Measurements from ENCODE around the gene FAT1. TPM values are rescaled to one million over a fixed set of nuclear protein-coding genes. Genes with fewer than 3 reads are reported as not detected.

FAT1 gene
- total RNA-seq, 1 experiment from 2014 or later: 92.4 TPM

GRCh38 chr4:186623546-186623945, 100.1 kb downstream of the FAT1 start:
- no peak overlapping the region for H3K9ac ChIP-seq (ENCODE audit: low read length)
- no peaks in the 10 kb centered on the region for H3F3A ChIP-seq (ENCODE audit: low read length, unreplicated experiment)
- intact Hi-C loops (cut with micrococcal nuclease): no loop called here
- BruUV-seq (replicated peaks): no TSS peak
- ATAC-seq (no peak), DNase-seq (no peak)
- no peaks in the 10 kb centered on the region for H4K20me1 ChIP-seq (ENCODE audit: low read length)
- H3K9me3 ChIP-seq (ENCODE audit: low read length): no peaks in the 10 kb centered on the region
- no peak overlapping the region for H2AFZ ChIP-seq (ENCODE audit: low read length)
- no peak overlapping the region for H3K4me2 ChIP-seq (ENCODE audit: low read length)
- TF ChIP-seq EZH2phosphoT487 (IDR thresholded peaks at IDR 0.05; ENCODE audit: borderline replicate concordance, low read length) (no peak), EZH2 (IDR thresholded peaks at IDR 0.05; ENCODE audit: low read length, unreplicated experiment) (no peak), CTCF (conservative IDR thresholded peaks at IDR 0.05; ENCODE audit: low read depth, low read length) (no peak)
- H3K4me1 ChIP-seq (ENCODE audit: insufficient read depth, low read length): no peaks in the 10 kb centered on the region
- ChIA-PET POLR2A (ENCODE audit: unreplicated experiment) (interaction anchor here (0.6 kb wide), 1 partner anchor 104 kb away, joined by 5 read pairs; no protein-coding TSS in a partner anchor), CTCF (no interaction called here)
- peaks cover 19% of the 10 kb centered on the region for H3K36me3 ChIP-seq (ENCODE audit: low read depth, low read length)
- H3K79me2 ChIP-seq (ENCODE audit: low read length): no peaks in the 10 kb centered on the region
- no peaks in the 10 kb centered on the region for H3K9me2 ChIP-seq (replicated peaks; ENCODE audit: low read length)
- no peak overlapping the region for H3K27ac ChIP-seq (ENCODE audit: low read length)
- H3K27me3 ChIP-seq (ENCODE audit: low read length): no peaks in the 10 kb centered on the region
- no peak overlapping the region for H3K4me3 ChIP-seq (ENCODE audit: low read length)

- Histone ChIP-seq H3K4me3 (ENCODE audit: low read length) (no peak overlapping the region), H3F3A (ENCODE audit: low read length, unreplicated experiment) (no peaks in the 10 kb centered on the region), H3K27ac (ENCODE audit: low read length) (no peak overlapping the region), H4K20me1 (ENCODE audit: low read length) (no peaks in the 10 kb centered on the region), H3K4me2 (ENCODE audit: low read length) (no peak overlapping the region), H3K27me3 (ENCODE audit: low read length) (no peaks in the 10 kb centered on the region), H3K36me3 (ENCODE audit: low read depth, low read length) (peaks cover 13% of the 10 kb centered on the region), H3K9me3 (ENCODE audit: low read length) (no peaks in the 10 kb centered on the region), H3K9me2 (replicated peaks; ENCODE audit: low read length) (no peaks in the 10 kb centered on the region), H2AFZ (ENCODE audit: low read length) (no peak overlapping the region), H3K9ac (ENCODE audit: low read length) (no peak overlapping the region), H3K79me2 (ENCODE audit: low read length) (no peaks in the 10 kb centered on the region), H3K4me1 (ENCODE audit: insufficient read depth, low read length) (no peaks in the 10 kb centered on the region)
- no TSS peak for BruUV-seq (replicated peaks)
- CTCF ChIA-PET: no interaction called here
- ATAC-seq (no peak), DNase-seq (no peak)
- TF ChIP-seq EZH2phosphoT487 (IDR thresholded peaks at IDR 0.05; ENCODE audit: borderline replicate concordance, low read length): no peak
- no peak for TF ChIP-seq CTCF (conservative IDR thresholded peaks at IDR 0.05; ENCODE audit: low read depth, low read length)
- TF ChIP-seq EZH2 (IDR thresholded peaks at IDR 0.05; ENCODE audit: low read length, unreplicated experiment): no peak
- POLR2A ChIA-PET (ENCODE audit: unreplicated experiment): interaction anchor here (0.6 kb wide), 1 partner anchor 104 kb away, joined by 5 read pairs; no protein-coding TSS in a partner anchor
- intact Hi-C loops (cut with micrococcal nuclease): no loop called here
Measured at GRCh38 chr4:186622788-186623464, 100.7 kb downstream of the FAT1 start.

GRCh38 chr4:186621959-186622553, 101.6 kb downstream of the FAT1 start:
- POLR2A ChIA-PET (ENCODE audit: unreplicated experiment): no interaction called here

More at GRCh38 chr4:186621959-186622553, 101.6 kb downstream of the FAT1 start:
- no peaks in the 10 kb centered on the region for H3K9me2 ChIP-seq (replicated peaks; ENCODE audit: low read length)
- H3K27me3 ChIP-seq (ENCODE audit: low read length): no peaks in the 10 kb centered on the region
- no peaks in the 10 kb centered on the region for H3K9me3 ChIP-seq (ENCODE audit: low read length)
- ATAC-seq: no peak
- H3K4me1 ChIP-seq (ENCODE audit: insufficient read depth, low read length): no peaks in the 10 kb centered on the region
- intact Hi-C loops (cut with micrococcal nuclease): no loop called here
- BruUV-seq (replicated peaks): no TSS peak
- H3K36me3 ChIP-seq (ENCODE audit: low read depth, low read length): peaks cover 9% of the 10 kb centered on the region
- H3F3A ChIP-seq (ENCODE audit: low read length, unreplicated experiment): no peaks in the 10 kb centered on the region
- no peak overlapping the region for H3K4me3 ChIP-seq (ENCODE audit: low read length)
- H4K20me1 ChIP-seq (ENCODE audit: low read length): no peaks in the 10 kb centered on the region
- no peaks in the 10 kb centered on the region for H3K79me2 ChIP-seq (ENCODE audit: low read length)
- no peak overlapping the region for H2AFZ ChIP-seq (ENCODE audit: low read length)
- no peak overlapping the region for H3K9ac ChIP-seq (ENCODE audit: low read length)
- no peak overlapping the region for H3K4me2 ChIP-seq (ENCODE audit: low read length)
- CTCF ChIA-PET: no interaction called here
- no peak overlapping the region for H3K27ac ChIP-seq (ENCODE audit: low read length)
- TF ChIP-seq CTCF (conservative IDR thresholded peaks at IDR 0.05; ENCODE audit: low read depth, low read length) (no peak), EZH2phosphoT487 (IDR thresholded peaks at IDR 0.05; ENCODE audit: borderline replicate concordance, low read length) (no peak), EZH2 (IDR thresholded peaks at IDR 0.05; ENCODE audit: low read length, unreplicated experiment) (no peak)
- DNase-seq: no peak

All from PC-3 (cell line).